ENCODE results near the gene UBXN2A.
"Not testable (repeated sequence)": the region's sequence is repeated elsewhere in the genome, so short reads cannot be mapped to it uniquely, and the experiment has no call there.

The UBXN2A gene

DNA sequence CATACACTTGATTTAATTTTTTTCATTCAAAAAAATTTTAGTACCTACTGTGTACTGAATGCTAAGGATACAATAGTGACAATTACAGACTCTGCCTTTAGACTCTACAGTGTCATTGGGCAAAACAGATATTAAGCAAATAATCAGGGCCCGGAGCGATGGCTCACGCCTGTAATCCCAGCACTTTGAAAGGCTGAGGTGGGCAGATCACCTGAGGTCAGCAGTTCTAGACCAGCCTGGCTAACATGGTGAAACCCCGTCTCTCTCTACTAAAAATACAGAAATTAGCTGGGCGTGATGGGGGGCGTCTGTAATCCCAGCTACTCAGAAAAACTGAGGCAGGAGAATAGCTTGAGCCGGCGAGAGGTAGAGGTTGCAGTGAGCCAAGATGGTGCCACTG lies 1.4 kb downstream of the UBXN2A start:
- no peak for DNase-seq

GRCh38 chr2:23943666-23944065 lies 3.4 kb downstream of the UBXN2A start:
- no peak for DNase-seq

GRCh38 chr2:23944527-23944926 lies 4.3 kb downstream of the UBXN2A start:
- DNase-seq: no peak

DNA sequence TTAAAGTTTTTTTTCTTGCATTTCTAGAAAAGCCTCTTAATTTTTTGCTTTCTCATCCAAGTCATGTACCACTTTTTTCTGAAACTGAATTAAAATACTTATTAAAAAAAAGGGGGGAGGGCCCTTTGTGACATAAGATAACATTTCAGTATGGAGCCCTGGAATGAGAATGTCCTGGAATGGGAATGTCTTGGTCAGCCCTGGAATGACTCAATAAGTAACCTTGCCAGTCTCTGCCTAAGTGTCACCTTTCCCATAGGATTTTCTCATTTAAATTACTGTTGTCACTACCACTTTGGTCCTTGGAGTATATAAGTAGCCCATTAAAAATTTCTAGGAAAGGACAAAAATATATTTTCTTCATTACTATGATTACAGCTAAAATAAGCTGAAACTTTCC lies 4.7 kb downstream of the UBXN2A start:
- peak; percentile 46 for DNase-seq

GRCh38 chr2:23947350-23947749 lies 7.1 kb downstream of the UBXN2A start:
- DNase-seq: no peak

GRCh38 chr2:23952558-23952957 lies 12.3 kb downstream of the UBXN2A start:
- DNase-seq: not testable (repeated sequence)

DNA sequence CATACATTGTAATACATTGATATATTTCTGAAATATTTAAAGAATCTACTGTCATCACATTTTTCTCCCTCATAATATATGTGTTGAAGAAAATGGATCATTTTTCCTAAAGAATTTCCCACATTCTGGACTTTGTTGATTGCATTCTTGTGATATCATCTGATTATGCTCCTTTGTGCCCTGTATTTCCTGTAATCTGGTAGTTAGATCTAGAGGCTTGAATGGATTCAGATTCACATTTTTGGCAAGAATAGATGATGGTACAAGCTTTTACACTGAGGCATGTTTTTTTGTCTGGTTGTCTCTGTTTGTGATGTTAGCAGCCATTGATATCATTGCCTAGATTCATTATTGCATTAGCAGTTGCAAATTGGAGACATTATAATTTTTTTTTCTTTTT lies 13.4 kb downstream of the UBXN2A start:
- DNase-seq: peak; percentile 5

DNA sequence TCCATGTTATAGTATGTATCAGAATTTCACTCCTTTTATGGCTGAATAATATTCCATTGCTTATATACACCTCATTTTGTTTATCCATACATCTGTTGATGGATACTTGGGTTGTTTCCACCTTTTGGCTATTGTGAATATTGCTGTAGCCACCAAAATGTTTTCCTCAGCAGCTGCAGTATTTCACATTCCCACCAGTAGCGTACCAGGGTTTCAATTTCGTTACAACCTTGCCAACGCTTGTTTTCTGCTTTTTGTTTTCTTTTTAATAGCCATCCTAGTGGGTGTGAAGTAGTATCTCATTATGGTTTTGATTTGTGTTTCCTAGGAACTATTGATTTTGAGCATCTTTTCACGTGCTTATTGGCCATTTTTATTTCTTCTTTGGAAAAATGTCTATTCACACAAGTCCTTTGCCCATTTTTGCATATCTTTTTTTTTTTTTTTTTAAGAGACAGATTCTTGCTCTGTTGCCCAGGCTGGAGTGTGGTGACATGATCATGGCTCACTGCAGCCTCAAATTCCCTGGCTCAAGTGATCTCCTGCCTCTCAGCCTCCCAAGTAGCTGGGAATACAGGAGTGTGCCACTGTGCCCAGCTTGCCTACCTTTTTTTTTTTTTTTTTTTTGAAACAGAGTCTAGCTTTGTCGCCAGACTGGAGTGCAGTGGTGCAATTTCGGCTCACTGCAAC lies 14.2 kb downstream of the UBXN2A start:
- DNase-seq: no peak

GRCh38 chr2:23967846-23968245 lies 27.6 kb downstream of the UBXN2A start:
- DNase-seq: no peak

- no peak for DNase-seq
Observed at GRCh38 chr2:23976883-23977282, 36.6 kb downstream of the UBXN2A start.

DNA sequence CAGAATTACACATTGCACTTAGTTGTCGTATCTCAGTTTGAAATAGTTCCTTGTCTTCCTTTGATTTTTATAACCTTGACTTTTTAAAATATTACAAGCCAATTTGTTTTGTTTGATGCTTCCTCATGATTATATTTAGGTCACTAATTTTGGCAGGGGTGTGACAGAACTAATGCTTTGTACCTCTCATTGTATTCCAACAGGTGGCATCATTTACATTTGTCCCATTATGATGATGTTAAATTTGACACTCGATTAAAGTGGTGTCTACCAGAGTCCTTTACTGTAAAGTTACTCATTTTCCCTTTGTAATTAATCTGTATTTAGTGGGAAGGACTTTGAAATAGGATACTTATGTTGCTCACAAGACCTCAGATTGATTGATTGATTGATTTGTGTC lies 48.1 kb downstream of the UBXN2A start:
- peak; percentile 22 for DNase-seq

DNA sequence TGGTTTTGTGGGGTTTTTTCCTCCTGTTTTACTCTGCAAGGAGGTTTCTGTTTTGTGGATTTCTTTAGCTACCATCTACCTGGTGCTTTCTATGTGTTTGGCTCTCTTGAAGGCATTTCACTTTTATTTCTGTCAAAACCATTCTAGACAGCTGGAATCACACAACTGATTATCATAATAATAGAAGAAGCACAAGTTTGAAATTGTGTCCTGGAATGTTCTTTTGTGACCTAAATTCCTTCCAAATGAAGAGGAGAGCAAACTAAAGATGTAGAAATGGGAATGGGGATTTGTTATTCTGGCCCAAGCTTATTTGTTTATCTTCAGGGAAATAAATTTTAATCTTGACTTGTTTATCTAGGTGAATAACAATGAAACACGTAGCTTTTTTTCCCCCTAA lies 52.7 kb downstream of the UBXN2A start:
- DNase-seq: no peak

DNA sequence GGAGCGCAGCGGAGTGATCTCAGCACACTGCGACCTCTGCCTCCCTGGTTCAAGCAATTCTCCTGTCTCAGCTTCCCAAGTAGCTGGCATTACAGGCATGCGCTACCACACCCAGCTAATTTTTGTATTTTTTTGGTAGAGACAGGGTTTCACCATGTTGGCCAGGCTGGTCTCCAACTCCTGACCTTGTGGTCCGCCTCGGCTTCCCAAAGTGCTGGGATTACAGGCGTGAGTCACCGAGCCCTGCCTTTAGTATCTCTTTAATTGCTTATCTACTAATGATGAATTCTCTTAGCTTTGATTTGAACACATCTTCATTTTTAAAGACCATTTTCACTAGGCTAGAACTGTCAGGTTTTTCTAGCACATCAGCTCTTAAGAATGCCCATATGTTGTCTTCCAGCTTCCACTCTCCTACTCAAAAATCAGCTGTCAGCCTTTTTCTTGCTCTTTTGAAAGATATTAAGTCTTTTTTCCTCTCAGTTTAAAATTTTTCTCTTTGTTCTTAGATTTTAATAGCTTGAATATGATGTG lies 53.5 kb downstream of the UBXN2A start:
- DNase-seq: no peak

DNA sequence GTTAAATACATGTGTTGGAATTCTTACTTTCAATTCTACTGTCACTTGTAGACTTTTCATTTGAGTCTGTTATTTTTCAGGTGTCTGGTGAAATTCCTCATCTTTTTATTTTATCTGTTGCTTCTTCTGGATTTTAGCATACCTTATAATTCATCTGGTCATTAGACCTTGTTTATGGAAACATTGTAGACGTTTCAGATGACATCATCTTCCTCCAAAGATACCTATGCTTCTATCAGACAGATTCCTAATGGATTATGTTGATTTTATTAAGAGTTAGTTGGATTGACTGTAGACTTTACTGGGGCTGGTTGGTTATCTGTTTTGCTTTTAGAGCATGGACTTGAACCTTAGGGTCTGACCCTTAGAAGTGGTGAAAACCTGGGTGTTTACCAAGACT lies 54.3 kb downstream of the UBXN2A start:
- DNase-seq: no peak

GRCh38 chr2:24007693-24008092 lies 67.4 kb downstream of the UBXN2A start:
- DNase-seq: no peak

GRCh38 chr2:24008672-24009366 lies 68.6 kb downstream of the UBXN2A start:
- DNase-seq: no peak

DNA sequence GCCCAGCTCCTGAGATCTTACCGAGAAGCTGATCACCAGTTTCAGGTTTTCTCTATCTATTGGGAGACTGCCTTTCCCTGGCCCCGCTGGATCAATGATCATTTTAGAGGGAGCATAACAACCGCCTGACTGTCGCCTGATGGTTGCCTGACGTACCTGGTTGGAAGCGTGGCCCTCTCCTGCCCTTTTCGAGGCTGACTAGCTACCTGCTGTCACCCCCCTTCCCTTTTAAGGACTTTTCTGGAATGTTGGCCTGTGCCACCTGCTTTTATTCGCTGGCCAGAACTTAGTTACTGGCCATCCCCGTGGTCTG lies 69.1 kb downstream of the UBXN2A start:
- DNase-seq: no peak

GRCh38 chr2:24009680-24010476 lies 69.6 kb downstream of the UBXN2A start, which contains the start of gene MFSD2B:
TSS of gene MFSD2B (plus strand) at chr2:24010085. CDS start at chr2:24010097, 12 bp downstream.
- DNase-seq: no peak

- DNase-seq: no peak
Observed at GRCh38 chr2:24010477-24011249, 70.4 kb downstream of the UBXN2A start.

DNA sequence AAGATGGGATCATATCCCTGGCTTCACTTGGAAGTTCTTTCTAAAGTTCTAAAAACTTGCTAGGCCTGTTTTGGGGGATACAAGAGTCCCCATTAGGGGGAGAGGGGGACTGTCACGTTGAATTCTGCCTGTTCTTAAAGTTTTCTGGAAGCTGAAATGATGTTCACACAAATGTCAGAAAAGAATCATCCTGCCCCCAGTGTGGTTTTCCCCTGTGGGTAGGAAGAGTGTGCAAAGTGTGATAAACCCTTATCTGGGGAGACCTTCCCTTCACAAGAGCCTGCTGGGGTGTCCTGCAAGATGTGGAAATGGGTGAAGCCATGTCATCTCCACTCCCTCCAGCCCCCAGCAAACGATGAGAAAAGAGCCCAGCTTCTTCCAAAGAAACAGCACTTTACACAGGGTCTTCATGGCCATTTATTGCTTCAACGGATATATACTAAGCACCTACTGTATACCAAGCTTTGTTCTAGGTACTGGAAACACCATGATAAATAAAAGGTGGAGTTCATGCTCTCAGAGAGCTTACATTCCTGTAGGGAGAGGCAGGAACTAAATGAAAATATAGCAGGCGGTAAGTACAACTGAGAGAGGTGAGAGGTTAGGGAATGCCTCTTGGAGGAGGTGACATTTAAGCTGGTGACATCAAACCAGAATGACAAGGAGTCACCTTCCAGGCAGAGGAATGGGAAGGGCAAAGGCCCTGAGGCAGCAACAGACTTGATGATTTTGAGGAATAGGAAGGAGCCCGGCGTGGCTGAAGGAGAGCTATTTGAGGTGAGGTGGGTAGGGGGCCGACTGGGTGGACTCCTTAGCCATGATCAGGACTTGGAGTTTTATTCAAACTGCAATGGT lies 71.2 kb downstream of the UBXN2A start:
- DNase-seq: no peak

GRCh38 chr2:24012521-24013188 lies 72.4 kb downstream of the UBXN2A start:
- no peak for DNase-seq
